ENCODE data around the gene LRRC71.

- no peak for TF ChIP-seq CTCF (IDR thresholded peaks at IDR 0.05; ENCODE audit: borderline replicate concordance, extremely low read depth, low read length, poor library complexity, severe bottlenecking)
- TF ChIP-seq EZH2 (IDR thresholded peaks at IDR 0.05; ENCODE audit: borderline replicate concordance, low read depth, low read length, severe bottlenecking): no peak
These were observed 40.6 kb upstream of the LRRC71 start for GRCh38 chr1:156879876-156880275.
